ENCODE results near the gene BCAS3.
"Not testable (repeated sequence)": the region's sequence is repeated elsewhere in the genome, so short reads cannot be mapped to it uniquely, and the experiment has no call there.

Gene BCAS3

GRCh38 chr17:61335105-61335844, 657.6 kb downstream of the BCAS3 start:
- DNase-seq (ENCODE audit: low read depth, low spot score) = peak; percentile 65

- no peak for DNase-seq (ENCODE audit: low read depth, low spot score)
Observed at GRCh38 chr17:61335845-61336655, 658.4 kb downstream of the BCAS3 start.

GRCh38 chr17:61337290-61337689, 659.6 kb downstream of the BCAS3 start:
- no peak for DNase-seq (ENCODE audit: low read depth, low spot score)

- no peak for DNase-seq (ENCODE audit: low read depth, low spot score)
Observed at GRCh38 chr17:61338000-61338798, 660.5 kb downstream of the BCAS3 start.

GRCh38 chr17:61338874-61339478, 661.3 kb downstream of the BCAS3 start:
- no peak for DNase-seq (ENCODE audit: low read depth, low spot score)

DNA sequence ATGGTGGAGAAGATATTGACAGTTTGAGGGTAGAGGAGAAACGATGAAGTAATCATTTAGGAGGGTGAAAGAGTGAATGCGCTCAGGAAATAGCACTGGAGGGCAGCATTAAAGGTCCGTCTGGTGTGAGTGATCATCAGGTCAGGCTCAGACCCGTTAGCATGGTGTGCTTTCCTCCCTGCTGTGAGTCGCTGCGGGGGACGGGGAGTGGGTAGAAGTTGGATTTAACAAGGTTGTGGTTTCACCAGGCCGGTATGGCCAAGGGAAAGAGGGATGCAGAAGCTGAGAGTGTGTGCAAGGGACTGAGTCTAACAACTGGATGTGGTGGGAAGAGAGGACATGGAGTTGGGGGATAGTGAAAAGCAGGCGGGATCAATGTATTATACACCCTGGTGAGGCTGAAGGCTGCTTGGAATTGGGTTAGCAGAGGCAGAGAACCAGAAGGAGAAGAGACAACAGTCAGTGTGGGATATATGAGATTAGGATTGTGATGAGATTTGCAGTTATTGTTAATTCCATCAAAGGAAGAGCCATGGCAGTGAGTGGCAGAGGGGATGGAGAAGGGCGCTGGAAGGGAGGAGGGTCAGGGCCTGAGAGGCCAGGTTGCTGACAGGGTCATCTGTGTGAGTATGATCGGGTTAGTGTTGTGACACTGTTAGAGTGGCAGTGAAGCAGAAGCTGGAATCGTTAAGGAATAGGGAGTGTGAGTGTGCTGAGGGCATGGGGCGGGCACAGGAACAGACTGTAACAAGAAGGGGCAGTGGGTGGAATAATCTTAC, 663.0 kb downstream of the BCAS3 start:
- DNase-seq (ENCODE audit: low read depth, low spot score) = no peak

DNA sequence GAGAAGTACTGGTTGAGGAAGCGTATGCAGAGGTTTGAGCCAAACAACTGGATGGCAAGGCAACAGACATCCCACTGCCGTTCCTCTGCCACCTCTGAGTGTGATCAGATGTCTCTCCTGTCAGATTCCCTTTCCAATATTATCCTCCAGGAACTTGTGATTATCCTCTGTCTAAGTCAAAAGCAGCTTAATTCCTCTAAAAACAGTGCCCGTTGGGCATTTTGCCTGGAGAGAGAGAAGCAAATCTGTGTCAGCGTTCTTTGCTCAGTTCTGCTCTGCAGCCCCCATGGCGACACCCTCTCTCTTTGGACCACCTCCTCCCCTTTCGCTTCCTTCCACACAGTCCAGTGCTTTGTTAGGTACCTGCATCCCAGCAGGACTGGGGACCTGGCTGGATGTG, 665.9 kb downstream of the BCAS3 start:
- DNase-seq (ENCODE audit: low read depth, low spot score) = no peak

DNA sequence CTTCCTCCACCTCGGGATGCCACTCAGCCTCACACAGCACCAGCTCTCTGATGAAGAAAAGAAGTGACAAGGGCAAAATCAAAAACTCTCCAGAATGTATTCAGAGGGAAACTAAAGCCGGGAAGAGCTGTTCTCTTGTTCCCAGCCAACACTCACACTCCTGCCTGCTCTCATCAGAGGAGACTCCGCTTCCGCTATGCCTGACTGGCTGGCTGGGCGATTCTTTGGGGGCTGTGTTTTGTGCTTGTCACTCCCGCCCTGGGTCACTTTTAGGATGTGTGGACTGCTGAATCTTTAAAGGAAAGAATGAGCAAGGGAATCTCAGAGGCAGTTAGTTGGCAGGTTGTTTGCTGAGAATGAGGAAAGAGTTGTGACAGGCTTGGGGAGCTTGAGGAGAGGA, 667.4 kb downstream of the BCAS3 start:
- no peak for DNase-seq (ENCODE audit: low read depth, low spot score)

GRCh38 chr17:61345825-61346666, 668.4 kb downstream of the BCAS3 start:
- DNase-seq (ENCODE audit: low read depth, low spot score) = no peak

GRCh38 chr17:61349350-61349749, 671.7 kb downstream of the BCAS3 start:
- DNase-seq (ENCODE audit: low read depth, low spot score) = no peak

- no peak for DNase-seq (ENCODE audit: low read depth, low spot score)
Observed at GRCh38 chr17:61351745-61352407, 674.2 kb downstream of the BCAS3 start.

- DNase-seq (ENCODE audit: low read depth, low spot score) = no peak
Observed at GRCh38 chr17:61352408-61352770, 674.7 kb downstream of the BCAS3 start.

DNA sequence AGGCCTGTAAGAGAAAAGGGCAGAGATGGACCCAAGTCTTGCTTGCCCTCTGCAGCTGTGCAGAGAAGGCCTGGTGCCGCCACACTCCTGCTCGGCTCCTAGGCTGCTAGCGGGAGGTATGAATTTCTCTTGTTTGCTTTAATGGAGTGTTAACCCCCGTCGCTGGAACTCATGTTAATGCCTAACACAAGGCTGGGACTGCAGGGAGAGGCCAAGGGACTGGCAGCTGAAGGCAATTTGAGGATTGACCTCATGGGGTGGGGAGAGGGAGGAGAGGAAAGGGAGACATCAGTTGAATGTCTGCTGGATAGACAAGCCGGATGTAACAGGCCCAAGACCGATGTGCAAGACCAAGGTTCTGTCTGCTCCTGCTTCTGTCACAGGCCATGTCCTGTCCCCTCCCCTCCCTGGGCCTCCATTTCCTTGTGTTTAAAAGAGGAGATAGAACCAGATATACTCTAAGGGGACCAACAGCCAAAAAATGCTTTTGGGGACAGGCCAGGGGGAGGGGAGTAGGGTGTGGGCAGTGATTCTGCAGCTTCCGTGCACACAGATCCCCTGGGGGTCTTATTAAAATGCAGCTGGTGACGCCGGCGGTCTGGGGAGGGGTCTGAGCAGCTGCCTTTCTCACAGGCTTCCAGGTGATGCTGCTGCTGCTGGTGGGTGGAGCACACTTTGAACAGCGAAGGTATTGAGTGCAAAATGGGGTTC, 675.3 kb downstream of the BCAS3 start:
- DNase-seq (ENCODE audit: low read depth, low spot score) = no peak

GRCh38 chr17:61353615-61354014, 676.0 kb downstream of the BCAS3 start:
- no peak for DNase-seq (ENCODE audit: low read depth, low spot score)

GRCh38 chr17:61354895-61355874, 677.5 kb downstream of the BCAS3 start:
- DNase-seq (ENCODE audit: low read depth, low spot score) = no peak

- not testable (repeated sequence) for DNase-seq (ENCODE audit: low read depth, low spot score)
Observed at GRCh38 chr17:61357061-61357460, 679.4 kb downstream of the BCAS3 start.

DNA sequence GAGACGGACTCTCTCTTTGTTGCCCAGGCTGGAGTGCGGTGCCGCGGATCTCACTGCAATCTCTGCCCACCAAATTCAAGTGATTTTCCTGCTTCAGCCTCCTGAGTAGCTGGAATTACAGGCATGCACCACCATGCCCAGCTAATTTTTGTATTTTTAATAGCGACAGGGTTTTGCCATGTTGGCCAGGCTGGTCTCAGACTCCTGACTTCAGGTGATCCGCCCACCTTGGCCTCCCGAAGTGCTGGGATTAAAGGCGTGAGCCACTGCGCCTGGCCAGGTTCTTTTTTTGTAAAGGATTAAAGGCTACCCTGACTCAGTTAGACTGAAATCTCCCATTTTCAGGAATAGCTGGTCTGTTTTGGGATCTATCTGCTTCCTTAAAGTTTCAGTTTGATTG, 681.9 kb downstream of the BCAS3 start:
- DNase-seq (ENCODE audit: low read depth, low spot score) = not testable (repeated sequence)

Data from brain pericyte (primary cell).